HFF-Myc (cell line): ENCODE measurements around the gene CPVL.

Experiments
- DNase-seq: peaks from one replicate; pipeline ENCODE4 v3.0.0-alpha.2; 2011; ENCODE audit warnings: low read depth; ENCODE audit errors: extremely low read depth
- H3K4me3 ChIP-seq: replicated peaks from 2 replicates; pipeline ENCODE4 v1.5.1; 2011; ENCODE audit warnings: low read depth, mild to moderate bottlenecking, control low read depth, low read length
- CTCF ChIP-seq: IDR thresholded peaks from 2 replicates; pipeline ENCODE4 v1.5.1; 2012; ENCODE audit warnings: mild to moderate bottlenecking, low read depth, low read length, control low read depth; ENCODE audit errors: missing control alignments

CPVL gene

GRCh38 chr7:29019387-29019786, 127.0 kb downstream of the CPVL start:
- no peak for DNase-seq
- H3K4me3 ChIP-seq: no peak overlapping the region
- peak; percentile 30 for TF ChIP-seq CTCF

GRCh38 chr7:29017713-29018112, 128.6 kb downstream of the CPVL start:
- no peak for DNase-seq
- TF ChIP-seq CTCF: no peak
- H3K4me3 ChIP-seq: no peak overlapping the region

GRCh38 chr7:29014725-29015124, 131.6 kb downstream of the CPVL start:
- no peak overlapping the region for H3K4me3 ChIP-seq
- no peak for TF ChIP-seq CTCF
- DNase-seq: no peak

GRCh38 chr7:29013931-29014330, 132.4 kb downstream of the CPVL start:
- no peak for DNase-seq
- no peak overlapping the region for H3K4me3 ChIP-seq
- no peak for TF ChIP-seq CTCF

GRCh38 chr7:29013082-29013695, 133.1 kb downstream of the CPVL start:
- H3K4me3 ChIP-seq: no peak overlapping the region
- no peak for TF ChIP-seq CTCF
- no peak for DNase-seq

- no peak for TF ChIP-seq CTCF
- no peak overlapping the region for H3K4me3 ChIP-seq
- no peak for DNase-seq
These were observed 136.4 kb downstream of the CPVL start for GRCh38 chr7:29009947-29010346.

- no peak for TF ChIP-seq CTCF
- H3K4me3 ChIP-seq: no peak overlapping the region
- no peak for DNase-seq
These were observed 137.7 kb downstream of the CPVL start for GRCh38 chr7:29008590-29008989.
